Activated CD4-positive, alpha-beta T cell treated with anti-CD3 and anti-CD28 coated beads, Interleukin-2, amount 50 U/mL, for 16 hours (primary cell): ENCODE results near the gene NOS1AP.
"Not testable (repeated sequence)": the region's sequence is repeated elsewhere in the genome, so short reads cannot be mapped to it uniquely, and the experiment has no call there.

ENCODE experiments used
- DNase-seq: peaks from one replicate; pipeline ENCODE4 v3.0.0-alpha.2; 2020

NOS1AP gene

DNA sequence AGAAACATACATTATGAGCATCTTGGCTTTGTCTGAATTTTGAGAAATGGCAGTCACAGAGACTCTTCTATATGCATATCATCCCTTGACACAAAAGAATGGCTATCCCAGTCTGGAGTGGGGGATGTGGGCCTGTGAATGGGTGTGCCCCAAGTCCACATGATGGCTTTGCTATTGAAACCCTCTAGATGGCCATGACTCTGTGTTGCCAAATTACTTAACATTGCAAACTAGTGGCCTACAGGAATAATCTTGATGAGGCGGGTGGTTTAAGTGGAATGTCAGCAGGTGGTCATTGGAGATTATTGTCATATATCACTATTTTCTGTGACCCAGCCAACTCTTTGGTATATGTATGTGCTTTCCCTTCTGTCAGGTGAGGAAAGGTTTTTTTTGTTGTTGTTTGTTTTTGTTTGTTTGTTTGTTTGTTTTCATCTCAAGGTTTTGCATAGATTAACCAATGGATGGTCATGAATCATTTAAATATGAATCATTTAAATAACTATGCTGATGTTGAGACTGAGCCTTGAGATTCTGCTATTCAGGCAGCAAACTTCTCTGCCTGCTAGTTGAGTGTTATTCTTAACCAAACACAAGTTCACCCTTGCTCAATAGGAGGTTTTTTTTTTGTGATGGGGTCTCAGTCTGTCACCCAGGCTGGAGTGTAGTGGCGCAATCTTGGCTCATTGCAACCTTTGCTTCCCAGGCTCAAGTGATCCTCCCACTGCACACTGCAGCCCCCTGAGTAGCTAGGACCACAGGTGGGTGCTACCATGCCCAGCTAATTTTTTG is 103.0 kb downstream of the NOS1AP start:
- no peak for DNase-seq

DNA sequence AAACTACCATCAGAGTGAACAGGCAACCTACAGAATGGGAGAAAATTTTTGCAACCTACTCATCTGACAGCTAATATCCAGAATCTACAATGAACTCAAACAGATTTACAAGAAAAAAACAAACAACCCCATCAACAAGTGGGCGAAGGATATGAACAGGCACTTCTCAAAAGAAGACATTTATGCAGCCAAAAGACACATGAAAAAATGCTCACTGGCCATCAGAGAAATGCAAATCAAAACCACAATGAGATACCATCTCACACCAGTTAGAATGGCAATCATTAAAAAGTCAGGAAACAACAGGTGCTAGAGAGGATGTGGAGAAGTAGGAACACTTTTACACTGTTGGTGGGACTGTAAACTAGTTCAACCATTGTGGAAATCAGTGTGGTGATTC is 104.1 kb downstream of the NOS1AP start:
- DNase-seq: not testable (repeated sequence)

DNA sequence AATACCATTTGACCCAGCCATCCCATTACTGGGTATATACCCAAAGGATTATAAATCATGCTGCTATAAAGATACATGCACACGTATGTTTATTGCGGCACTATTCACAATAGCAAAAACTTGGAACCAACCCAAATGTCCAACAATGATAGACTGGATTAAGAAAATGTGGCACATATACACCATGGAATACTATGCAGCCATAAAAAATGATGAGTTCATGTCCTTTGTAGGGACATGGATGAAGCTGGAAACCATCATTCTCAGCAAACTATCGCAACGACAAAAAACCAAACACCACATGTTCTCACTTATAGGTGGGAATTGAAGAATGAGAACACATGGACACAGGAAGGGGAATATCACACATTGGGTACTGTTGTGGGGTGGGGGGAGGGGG is 104.5 kb downstream of the NOS1AP start:
- not testable (repeated sequence) for DNase-seq

DNA sequence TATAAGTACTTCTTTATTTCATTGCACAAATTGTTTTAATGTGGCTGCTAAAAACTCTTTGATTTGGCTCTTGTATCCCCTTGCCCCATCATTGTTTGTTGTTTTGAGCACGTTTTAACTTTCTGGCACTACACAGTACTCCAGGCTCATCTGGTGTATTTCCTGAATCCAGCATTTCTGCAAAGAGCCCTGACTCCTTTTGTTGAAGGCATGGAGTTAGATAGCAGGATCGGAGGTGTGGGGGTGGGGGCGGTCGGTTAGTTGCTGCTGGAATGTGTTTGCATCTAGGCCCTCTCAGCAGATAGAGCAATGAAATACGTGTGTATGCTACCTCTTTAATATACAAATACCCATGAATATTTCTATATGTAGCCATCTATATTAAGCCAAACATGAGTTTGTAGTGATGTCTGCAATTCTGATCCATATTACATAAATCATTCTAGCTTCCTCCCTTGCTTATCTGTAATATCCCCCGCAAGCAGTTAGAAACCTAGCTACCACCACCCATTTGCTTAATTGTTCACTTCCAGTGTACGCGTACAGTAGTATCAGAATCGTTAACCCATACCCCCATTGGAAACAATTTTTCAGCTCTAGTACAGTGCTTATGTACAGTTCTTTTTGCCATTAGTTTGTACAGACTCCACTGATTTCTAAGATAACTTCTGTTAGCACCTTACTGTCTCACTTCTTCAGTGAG is 106.0 kb downstream of the NOS1AP start:
- no peak for DNase-seq

DNA sequence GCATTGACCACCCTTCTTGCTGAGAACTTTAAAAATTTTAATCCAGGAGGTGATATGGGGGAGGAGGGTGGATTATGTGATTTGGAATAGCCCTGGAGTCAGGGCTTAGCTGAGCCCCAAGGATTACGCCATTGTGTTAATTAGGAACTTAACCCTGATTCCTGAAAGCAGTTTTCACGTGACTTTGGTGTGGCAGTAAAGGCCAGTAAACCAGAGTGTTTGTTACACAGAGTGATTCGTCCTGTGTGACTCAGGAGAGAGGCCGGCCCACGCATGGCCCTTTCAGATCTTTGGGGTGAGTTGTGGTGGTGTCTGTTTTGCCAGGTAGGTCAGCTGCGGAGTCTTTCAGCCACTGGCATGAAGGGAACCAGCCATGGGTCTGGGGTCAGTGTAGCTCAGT is 107.6 kb downstream of the NOS1AP start:
- no peak for DNase-seq

DNA sequence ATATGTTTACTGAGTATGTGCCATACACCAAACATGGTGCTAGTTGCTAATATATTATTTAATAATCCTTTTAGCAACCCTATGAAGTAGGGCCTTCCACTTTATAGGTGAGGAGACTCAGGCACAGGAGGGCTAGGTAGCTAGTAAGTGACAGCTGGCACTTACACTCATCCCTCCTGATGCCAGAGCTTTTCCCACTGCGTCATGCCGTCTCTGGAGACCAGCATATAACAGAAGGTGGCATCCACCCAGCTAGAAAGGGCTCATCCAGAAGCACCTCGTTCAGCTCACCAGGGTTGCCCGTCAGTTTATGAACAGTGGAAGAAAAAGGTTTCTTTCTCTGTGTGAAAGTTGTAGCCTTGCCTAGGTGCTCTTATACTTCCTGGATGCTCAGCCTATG is 108.9 kb downstream of the NOS1AP start:
- DNase-seq: no peak

DNA sequence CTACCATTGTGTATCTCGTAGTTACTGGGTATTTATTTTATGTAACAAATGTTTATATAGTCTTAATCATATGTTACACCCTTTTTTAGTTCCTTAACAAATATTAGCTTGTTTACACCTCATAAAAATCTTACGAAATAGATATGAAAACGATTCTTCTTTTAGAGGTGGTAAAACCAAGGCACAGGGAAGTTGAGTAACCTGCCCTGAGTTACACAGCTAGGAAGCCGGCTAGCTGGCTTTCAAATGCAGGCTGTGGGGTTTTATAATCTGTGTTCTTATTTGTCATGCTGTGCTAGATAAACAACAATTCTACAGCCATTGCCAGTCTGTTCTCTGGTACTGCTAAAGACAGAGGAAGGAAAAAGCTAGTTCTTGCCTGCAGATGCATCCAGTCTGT is 109.6 kb downstream of the NOS1AP start:
- no peak for DNase-seq

DNA sequence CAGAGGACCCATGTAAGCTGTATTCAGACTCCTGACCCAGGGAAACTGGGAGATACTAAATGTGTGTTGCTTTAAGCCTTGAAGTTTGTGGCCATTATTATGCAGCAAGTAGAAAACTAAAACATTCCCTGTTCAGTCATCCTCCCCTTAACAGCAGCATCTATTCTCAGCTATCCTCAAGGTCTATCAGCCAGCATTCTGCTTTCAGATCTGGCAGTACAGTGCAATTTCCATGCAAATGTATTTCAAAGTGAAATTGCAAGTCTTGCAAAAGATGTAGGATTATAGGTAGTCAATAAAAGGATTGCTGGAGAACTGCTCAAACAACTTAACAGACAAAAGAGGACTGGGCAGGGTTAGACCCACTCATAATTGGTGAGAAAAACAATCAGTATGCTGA is 111.3 kb downstream of the NOS1AP start:
- DNase-seq: no peak

DNA sequence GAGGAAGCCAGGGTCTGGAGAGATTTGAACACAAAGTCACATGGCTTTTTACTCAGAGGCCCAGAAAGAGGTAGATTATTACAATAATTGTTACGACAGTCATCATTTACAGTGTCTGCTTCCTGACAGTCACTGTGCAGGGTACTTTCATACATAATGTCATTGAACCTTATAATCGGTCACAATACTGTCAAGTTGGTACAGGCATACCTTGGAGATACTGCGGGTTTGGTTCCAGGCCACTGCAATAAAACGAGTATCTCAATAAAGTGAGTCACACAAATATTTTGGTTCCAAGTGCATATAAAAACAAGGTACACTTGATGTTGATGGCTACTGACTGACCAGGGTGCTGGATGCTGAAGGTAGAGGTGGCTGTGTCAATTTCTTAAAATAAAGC is 112.6 kb downstream of the NOS1AP start:
- DNase-seq: no peak

DNA sequence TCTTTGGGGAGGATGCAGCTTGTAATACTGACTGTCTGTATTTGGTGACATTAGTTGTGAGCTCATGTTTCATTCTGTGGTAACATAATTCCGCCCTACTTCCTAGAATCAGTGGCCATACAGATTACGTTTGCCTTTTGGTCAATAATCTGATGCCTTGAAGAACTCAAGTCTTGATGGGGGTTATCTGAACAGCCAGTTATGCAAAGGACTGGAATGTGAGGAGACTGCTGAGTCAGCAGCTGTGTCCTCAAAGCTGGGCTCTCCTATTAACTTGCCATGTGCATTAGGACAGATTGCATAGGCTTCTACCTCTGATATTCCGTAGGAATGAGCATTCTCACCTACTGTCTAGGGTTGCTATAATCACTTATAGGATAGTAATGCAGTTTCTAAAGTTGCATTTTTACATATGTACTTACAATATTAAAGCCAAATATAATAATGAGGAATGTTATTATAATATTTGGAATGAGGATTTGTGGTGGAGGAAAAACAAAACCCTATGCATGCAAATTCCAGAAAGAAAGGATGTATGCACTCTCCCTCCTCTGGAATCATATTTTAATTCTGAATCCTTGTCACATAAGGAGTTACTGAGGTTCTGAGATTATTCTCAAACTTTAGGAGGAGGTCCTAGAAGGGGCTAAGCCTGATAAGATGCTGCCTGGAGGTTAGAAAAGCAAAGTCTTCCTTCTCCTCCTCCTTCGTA is 116.0 kb downstream of the NOS1AP start:
- no peak for DNase-seq

DNA sequence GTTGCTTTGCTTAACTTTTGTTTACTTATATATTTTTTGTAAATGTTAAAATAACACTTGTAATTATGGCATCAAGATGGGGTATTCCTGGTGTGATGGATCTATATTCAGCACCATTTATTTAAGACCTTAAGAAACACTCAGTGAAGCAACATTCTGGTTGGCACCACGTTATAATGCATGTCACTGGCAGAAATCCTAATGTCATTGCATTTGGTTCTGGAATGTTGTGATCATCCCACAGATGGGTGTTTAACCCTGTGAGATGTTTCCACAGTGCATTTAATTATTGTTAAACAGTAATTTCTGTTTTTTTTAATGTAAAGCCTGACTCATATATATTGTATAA is 116.5 kb downstream of the NOS1AP start:
- no peak for DNase-seq

DNA sequence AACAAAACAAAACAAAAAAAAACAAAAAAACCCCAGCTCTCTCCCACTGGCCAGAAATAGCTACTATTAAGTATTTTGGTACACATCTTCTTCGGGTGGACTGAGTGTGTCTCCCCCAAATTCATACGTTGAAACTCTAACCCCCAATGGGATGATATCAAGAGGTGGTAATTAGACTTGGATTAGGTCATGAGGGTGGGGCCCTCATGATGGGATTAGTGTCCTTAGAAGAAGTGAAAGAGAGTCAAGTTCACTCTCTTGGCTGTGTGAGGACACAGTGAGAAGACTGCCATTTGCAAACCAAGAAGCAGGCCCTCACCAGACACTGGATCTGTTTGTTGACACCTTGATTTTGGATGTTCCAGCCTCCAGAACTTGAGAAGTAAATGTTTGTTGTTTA is 116.9 kb downstream of the NOS1AP start:
- DNase-seq: no peak

DNA sequence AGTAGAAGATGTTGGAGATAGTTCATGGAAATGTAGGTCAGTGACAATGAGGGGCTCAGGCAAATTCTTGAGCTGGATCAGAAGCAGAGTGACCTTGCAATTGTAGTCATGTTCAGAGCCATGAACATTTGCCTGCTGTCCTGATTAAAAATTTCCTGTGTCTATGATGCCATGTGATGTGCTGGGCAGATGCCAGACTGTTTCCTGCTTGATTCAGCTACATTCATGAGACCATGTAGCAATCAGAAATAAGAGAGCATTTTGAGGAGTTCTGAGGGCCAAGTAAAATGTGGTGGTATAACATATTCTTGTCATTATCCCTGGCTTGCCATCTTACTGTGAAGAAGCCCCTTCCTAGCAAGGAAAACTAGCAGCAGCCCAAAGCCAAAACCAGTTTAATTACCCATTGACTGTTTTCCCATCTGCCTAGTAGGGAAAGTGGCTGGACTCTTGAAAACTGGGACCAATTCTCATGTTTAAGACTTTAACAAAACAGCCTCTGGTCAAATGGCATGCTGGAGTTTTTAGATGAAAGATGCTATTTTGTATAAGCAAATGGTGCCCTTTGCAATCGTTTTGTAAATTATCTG is 118.3 kb downstream of the NOS1AP start:
- no peak for DNase-seq

DNA sequence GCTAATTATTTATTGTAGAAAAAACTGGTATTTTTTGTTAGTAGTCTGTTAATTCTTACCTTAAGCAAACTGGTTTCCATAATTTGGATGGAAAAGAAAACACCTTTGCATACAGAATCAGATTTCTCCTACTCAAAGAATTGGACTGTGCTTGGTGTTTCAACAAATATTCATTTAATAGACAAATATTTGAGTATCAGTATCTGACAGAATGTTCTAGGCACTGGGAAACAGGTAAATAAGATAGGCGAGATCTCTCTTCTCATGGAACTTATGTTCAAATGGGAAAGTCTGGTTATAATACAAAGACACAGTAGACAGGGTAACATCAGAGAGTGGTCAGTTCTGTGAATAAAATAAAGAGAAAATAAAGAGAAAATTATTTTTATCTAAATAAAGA is 119.9 kb downstream of the NOS1AP start:
- no peak for DNase-seq

DNA sequence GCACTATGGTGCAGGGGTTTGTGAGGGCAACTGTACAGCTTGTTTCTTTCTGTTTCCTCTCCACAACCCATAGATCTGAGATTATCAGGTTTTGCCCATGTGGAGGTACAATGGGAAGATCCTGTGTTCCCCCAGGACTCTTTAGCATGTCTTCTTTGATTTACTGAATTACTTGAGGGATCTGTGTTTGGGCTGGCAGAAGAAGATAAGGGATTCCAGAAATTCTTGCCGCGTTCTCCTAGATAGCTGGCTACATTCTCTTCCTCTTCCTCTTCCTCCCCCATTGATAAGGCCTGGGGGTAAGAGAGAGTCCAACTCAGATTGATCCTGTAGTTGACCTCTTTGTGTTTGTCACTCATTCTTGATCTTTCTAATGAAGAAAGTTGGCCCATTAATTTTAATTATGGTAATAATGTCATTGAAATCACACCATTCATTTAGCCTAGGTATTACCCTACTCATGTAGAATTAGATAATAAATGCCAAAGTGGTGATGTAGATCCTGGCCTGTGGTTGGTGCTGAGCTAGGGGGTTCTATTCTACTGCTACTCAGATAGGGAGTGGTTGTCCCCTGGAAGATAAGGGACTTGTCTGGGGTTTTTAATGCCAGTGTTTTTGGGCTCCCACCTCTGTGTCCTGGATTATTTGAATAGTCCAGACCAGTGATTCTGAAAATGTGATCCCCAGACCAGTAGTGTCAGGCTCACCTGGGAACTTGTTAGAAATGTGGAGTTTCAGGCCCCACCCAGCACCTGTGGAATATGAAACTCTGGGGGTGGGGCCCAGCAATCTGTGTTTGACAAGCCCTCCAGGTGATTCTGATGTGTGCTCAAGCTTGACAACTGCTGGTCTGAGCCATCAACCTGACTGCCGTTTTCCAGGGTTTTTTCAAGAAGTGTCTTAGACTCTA is 122.2 kb downstream of the NOS1AP start:
- DNase-seq: no peak

DNA sequence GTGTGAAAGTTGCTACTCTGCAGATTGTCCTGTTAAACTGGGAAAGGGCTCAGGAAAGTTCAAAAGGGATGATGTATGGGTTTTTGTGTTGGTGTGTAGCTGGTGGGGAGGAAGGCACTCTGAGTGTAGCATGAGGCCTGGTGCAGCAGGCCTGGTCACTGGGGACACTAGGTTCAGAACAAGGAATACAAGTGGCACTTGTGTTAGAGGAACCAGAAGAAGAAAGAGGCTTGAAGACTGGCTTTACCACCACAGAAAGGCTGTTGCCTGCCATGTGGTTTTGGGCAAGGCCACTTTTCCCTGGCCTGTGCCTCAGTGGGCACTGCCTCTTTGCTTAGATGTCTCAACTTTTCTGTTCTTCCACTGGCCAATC is 122.8 kb downstream of the NOS1AP start:
- no peak for DNase-seq

DNA sequence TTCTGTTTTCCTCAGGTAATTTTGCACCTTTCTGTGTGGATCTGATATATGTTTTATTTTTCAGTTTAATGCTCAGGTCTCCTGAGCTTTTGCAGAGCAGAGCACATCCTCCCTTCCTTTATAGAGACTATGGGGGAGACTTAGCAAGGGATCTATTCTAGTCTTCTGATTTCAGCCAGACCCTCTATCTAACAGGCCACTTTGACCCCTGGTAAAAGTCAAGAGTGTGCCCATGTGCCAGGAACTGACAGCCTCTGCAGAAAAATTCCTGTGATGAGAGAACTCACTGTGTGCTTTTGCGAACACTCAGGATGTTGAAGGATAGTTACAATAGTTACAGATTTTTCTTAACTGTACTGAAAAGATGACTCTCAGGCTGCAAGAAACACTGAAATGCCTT is 123.3 kb downstream of the NOS1AP start:
- no peak for DNase-seq

DNA sequence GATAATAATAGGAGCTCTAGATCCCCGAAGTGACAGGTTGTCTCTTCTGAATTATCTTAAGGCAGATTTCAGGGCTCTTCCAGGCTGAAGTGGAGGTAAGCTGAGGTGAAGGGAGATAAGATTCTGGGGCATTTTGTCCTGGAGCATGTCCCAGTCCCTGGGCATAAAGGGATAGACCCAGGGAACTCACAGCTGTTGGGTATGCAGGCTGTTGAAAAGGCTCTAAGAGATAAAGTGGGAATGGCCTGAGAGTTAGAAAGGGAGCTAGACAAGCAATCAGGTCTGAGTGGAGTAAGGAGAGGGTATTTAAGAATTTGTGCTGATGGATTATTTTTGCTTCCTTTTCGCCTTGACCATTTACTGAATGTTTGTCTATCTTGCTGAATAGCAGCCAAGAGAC is 123.7 kb downstream of the NOS1AP start:
- no peak for DNase-seq

DNA sequence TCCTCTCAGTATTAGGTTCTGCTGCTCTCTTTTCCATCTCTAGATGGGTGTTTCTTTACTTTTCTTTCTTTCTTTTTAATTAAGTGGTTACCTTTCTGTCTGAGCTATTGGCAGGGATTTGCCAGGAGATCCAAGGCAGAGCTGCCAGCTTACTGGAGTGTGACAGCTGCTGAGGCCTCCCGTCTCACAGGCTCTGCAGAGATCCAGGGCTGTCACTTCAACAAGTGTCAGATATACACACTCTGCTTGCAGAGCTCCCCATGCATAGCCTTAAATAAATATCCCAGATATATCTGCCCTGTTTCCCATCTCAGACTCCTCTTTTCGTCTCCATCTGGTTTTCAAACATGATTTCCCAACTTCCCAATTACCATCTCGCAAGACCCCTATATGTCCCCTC is 124.3 kb downstream of the NOS1AP start:
- no peak for DNase-seq

DNA sequence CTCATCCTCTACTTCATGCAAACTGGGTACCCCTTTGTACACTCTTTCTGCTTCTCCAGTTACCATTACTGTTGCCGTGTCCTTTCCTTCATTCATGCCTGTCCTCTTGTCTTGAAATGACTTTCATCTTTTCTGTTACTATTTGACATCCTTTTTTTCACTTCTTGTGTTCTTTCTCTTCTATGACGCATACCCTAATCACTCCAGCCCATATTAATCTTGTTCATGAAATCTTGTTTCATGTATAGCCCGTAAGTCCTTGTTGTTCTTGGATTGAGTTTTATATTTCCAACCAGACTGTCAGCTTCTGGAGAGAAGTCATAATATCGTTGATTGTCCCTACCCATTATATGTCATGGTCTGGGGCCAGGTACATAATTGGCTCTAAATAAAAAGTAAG is 126.1 kb downstream of the NOS1AP start:
- DNase-seq: no peak

DNA sequence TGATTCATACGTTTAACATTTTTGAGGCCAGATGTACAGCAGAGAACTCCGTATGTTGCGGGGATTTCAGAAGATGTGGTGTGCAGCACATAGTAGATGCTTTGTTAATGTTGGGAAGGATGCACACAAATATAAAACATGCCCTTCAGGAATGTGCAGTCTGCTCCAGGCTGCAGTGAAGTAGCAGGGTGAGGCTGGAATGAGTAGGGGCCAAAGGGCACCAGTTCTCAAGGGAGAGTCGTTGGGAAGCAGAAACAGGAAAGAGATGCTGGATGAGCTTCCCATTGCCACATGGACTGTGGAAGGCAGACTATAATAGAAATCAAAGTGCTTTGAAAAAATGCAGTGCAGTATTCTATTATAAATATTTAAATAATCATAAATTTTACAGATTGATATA is 126.9 kb downstream of the NOS1AP start:
- no peak for DNase-seq

DNA sequence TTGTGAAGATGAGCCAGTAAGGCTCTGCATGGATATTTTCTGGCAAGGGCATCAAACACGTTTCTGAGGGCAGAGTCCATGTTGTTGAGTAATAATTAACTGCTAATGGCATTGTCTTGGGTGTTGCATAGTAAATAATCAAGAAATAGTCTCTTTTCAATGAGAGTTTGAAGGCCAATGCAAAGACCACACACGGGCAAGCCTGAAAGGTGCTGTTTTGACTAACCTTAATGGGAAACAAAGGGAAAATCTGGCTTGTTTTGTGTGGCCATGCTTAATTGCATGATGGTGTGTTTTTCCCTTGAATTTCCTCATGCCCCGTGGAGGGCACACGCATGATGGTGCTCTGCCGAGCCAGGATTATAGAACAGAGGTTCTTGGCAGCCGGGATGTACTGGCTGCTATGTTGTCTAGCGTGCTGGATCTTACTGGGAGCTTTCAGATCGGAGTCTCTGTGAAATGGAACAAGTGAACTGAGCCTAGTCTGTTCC is 127.6 kb downstream of the NOS1AP start:
- no peak for DNase-seq
